ENCODE results near the gene LIAS. TPM values are rescaled to one million over a fixed set of nuclear protein-coding genes. Genes with fewer than 3 reads are reported as not detected.
"Not testable (repeated sequence)": the region's sequence is repeated elsewhere in the genome, so short reads cannot be mapped to it uniquely, and the experiment has no call there.

LIAS gene
- total and polyA plus RNA-seq, 4 donors = 7.1 to 9.7 (median 9.5) TPM

DNA sequence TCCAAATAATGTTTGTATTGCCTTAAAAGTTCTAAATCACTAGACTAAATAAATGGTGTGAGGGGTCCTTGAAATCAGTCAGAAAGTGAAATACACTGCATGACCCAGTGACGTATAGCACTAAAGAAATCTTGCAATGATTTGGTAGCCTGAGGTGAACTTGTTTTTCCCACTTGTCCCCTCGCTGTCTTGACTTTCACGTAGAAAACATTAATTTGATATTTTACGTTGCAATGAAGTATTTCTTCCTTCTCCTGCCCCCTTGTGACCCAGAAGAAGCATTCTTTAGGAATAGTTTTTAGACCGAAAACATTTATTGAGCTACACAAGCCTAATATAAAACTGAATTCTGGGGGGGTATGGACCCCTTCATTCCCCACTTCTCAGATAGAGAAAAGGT, 48.4 kb upstream of the LIAS start:
- no peak for DNase-seq (ENCODE audit: low spot score)
- peak overlapping the region; percentile 86 to 94 for H3K9ac ChIP-seq (ENCODE audit: low read depth in 1 of 2, low read length in 2 of 2)
- H3K36me3 ChIP-seq (ENCODE audit: control insufficient read depth in 4 of 4, insufficient read depth in 3 of 4, low read depth in 1 of 4, low read length in 3 of 4) = no peaks in the 10 kb centered on the region
- no peaks in the 10 kb centered on the region for H3K27me3 ChIP-seq (ENCODE audit: control insufficient read depth in 4 of 4, insufficient read depth in 4 of 4, low read length in 3 of 4)
- H3K9me3 ChIP-seq (ENCODE audit: control insufficient read depth in 4 of 4, low read length in 3 of 4) = no peaks in the 10 kb centered on the region
- peak in 1 of 2 donors; percentile 48 for TF ChIP-seq RAD21 (IDR thresholded peaks at IDR 0.05)
- TF ChIP-seq RXRA (IDR thresholded peaks at IDR 0.05) = peak; percentile 38 to 66
- peak; percentile 14 for TF ChIP-seq SP1 (IDR thresholded peaks at IDR 0.05)
- TF ChIP-seq TAF1 (conservative IDR thresholded peaks at IDR 0.05) = no peak
- no peak for TF ChIP-seq FOXA2 (IDR thresholded peaks at IDR 0.05)
- WGBS = 19% methylated on average over 5 of the region's 5 CpGs
- peak overlapping the region; percentile 84 to 89 for H3K27ac ChIP-seq (ENCODE audit: low read depth in 1 of 2, low read length in 2 of 2)
- peaks cover 4 to 26% (median 16%) of the 10 kb centered on the region in 4 donors for H3K4me1 ChIP-seq (ENCODE audit: control insufficient read depth in 4 of 4, insufficient read depth in 4 of 4, low read length in 3 of 4)
- peak overlapping the region; percentile 60 to 64 (median 63) for H3K4me3 ChIP-seq (ENCODE audit: low read depth in 1 of 3, low read length in 3 of 3)

DNA sequence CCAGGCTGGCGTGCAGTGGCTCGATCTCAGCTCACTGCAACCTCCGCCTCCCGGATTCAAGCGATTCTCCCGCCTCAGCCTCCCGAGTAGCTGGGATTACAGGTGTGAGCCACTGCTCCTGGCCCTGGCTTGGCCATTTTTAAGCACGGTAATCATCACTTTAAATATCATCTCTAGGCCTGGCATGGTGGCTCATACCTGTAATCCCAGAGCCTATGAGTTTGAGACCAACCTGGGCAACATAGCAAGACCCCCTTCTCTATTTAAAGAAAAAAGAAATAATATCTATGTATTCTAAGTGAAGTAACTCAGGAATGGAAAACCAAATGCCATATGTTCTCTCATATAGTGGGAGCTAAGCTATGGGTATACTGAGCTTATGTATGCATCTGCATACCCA, 47.3 kb upstream of the LIAS start:
- Histone ChIP-seq H3K27ac (ENCODE audit: low read depth in 1 of 2, low read length in 2 of 2) (peak overlapping the region; percentile 84 to 89), H3K9ac (ENCODE audit: low read depth in 1 of 2, low read length in 2 of 2) (peak overlapping the region in 1 of 2 donors; percentile 25), H3K4me1 (ENCODE audit: control insufficient read depth in 4 of 4, insufficient read depth in 4 of 4, low read length in 3 of 4) (peaks cover 4 to 31% (median 18%) of the 10 kb centered on the region in 4 donors), H3K4me3 (ENCODE audit: low read depth in 1 of 3, low read length in 3 of 3) (peak overlapping the region in 1 of 3 donors; percentile 60)
- not testable (repeated sequence) for H3K9me3 ChIP-seq (ENCODE audit: control insufficient read depth in 4 of 4, low read length in 3 of 4); DNase-seq (ENCODE audit: low spot score); H3K27me3 ChIP-seq (ENCODE audit: control insufficient read depth in 4 of 4, insufficient read depth in 4 of 4, low read length in 3 of 4); H3K36me3 ChIP-seq (ENCODE audit: control insufficient read depth in 4 of 4, insufficient read depth in 3 of 4, low read depth in 1 of 4, low read length in 3 of 4)
- WGBS = 65% methylated on average over 8 of the region's 8 CpGs

DNA sequence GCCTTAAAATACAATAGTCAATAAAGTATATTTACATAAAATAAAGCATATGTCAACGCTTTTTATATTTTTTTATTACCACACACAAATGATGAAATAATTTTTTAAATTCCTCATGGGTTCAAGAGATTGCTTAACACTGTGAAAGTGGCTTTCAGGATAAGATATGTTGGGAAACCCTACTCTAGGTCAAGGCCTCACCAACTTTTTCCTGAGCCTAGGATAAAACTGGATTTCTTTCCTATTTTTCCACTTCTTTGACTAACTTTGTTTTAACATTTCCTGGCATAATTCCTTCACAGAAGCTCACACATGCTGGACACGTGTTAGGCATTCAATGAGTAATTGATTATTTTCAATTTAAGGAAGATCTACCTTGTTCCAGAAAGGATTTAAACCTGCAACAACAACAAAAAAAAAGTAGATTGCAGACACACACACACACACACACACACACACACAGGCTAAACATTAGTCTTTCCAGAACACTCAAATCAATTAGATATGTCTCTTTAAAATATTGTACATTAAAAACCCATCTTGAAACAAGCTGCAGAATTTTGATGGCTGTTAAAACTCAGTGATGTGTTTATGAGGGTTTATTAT, 43.1 kb upstream of the LIAS start:
- no peak overlapping the region for H3K4me3 ChIP-seq (ENCODE audit: low read depth in 1 of 3, low read length in 3 of 3)
- peak overlapping the region; percentile 65 to 71 for H3K27ac ChIP-seq (ENCODE audit: low read depth in 1 of 2, low read length in 2 of 2)
- DNase-seq (ENCODE audit: low spot score) = no peak
- H3K27me3 ChIP-seq (ENCODE audit: control insufficient read depth in 4 of 4, insufficient read depth in 4 of 4, low read length in 3 of 4) = no peaks in the 10 kb centered on the region
- H3K4me1 ChIP-seq (ENCODE audit: control insufficient read depth in 4 of 4, insufficient read depth in 4 of 4, low read length in 3 of 4) = peaks cover 9 to 38% (median 21%) of the 10 kb centered on the region in 4 donors
- H3K9ac ChIP-seq (ENCODE audit: low read depth in 1 of 2, low read length in 2 of 2) = peak overlapping the region in 1 of 2 donors; percentile 7
- TF ChIP-seq FOXA1 (IDR thresholded peaks at IDR 0.05) (no peak), RAD21 (IDR thresholded peaks at IDR 0.05) (peak; percentile 24 to 33), JUND (IDR thresholded peaks at IDR 0.05) (peak in 1 of 2 donors; percentile 50), SP1 (IDR thresholded peaks at IDR 0.05) (peak; percentile 57), NR2F2 (IDR thresholded peaks at IDR 0.05) (peak; percentile 57), RXRA (IDR thresholded peaks at IDR 0.05) (peak; percentile 85 to 90), YY1 (IDR thresholded peaks at IDR 0.05) (no peak), EGR1 (IDR thresholded peaks at IDR 0.05; ENCODE audit: low read depth in 2 of 2) (peak in 1 of 2 donors; percentile 54), HNF4A (conservative IDR thresholded peaks at IDR 0.05) (peak; percentile 72 to 73), TAF1 (conservative IDR thresholded peaks at IDR 0.05) (no peak)
- TF ChIP-seq, protein P1, sequence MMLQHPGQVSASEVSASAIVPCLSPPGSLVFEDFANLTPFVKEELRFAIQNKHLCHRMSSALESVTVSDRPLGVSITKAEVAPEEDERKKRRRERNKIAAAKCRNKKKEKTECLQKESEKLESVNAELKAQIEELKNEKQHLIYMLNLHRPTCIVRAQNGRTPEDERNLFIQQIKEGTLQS (IDR thresholded peaks at IDR 0.05) = peak; percentile 53
- TF ChIP-seq, protein P2, sequence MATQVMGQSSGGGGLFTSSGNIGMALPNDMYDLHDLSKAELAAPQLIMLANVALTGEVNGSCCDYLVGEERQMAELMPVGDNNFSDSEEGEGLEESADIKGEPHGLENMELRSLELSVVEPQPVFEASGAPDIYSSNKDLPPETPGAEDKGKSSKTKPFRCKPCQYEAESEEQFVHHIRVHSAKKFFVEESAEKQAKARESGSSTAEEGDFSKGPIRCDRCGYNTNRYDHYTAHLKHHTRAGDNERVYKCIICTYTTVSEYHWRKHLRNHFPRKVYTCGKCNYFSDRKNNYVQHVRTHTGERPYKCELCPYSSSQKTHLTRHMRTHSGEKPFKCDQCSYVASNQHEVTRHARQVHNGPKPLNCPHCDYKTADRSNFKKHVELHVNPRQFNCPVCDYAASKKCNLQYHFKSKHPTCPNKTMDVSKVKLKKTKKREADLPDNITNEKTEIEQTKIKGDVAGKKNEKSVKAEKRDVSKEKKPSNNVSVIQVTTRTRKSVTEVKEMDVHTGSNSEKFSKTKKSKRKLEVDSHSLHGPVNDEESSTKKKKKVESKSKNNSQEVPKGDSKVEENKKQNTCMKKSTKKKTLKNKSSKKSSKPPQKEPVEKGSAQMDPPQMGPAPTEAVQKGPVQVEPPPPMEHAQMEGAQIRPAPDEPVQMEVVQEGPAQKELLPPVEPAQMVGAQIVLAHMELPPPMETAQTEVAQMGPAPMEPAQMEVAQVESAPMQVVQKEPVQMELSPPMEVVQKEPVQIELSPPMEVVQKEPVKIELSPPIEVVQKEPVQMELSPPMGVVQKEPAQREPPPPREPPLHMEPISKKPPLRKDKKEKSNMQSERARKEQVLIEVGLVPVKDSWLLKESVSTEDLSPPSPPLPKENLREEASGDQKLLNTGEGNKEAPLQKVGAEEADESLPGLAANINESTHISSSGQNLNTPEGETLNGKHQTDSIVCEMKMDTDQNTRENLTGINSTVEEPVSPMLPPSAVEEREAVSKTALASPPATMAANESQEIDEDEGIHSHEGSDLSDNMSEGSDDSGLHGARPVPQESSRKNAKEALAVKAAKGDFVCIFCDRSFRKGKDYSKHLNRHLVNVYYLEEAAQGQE (IDR thresholded peaks at IDR 0.05) = no peak
- TF ChIP-seq, protein P3, sequence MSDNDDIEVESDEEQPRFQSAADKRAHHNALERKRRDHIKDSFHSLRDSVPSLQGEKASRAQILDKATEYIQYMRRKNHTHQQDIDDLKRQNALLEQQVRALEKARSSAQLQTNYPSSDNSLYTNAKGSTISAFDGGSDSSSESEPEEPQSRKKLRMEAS (IDR thresholded peaks at IDR 0.05) = peak; percentile 56
- TF ChIP-seq, protein P4, sequence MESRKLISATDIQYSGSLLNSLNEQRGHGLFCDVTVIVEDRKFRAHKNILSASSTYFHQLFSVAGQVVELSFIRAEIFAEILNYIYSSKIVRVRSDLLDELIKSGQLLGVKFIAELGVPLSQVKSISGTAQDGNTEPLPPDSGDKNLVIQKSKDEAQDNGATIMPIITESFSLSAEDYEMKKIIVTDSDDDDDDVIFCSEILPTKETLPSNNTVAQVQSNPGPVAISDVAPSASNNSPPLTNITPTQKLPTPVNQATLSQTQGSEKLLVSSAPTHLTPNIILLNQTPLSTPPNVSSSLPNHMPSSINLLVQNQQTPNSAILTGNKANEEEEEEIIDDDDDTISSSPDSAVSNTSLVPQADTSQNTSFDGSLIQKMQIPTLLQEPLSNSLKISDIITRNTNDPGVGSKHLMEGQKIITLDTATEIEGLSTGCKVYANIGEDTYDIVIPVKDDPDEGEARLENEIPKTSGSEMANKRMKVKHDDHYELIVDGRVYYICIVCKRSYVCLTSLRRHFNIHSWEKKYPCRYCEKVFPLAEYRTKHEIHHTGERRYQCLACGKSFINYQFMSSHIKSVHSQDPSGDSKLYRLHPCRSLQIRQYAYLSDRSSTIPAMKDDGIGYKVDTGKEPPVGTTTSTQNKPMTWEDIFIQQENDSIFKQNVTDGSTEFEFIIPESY (IDR thresholded peaks at IDR 0.05) = peak; percentile 51
- H3K9me3 ChIP-seq (ENCODE audit: control insufficient read depth in 4 of 4, low read length in 3 of 4) = no peaks in the 10 kb centered on the region
- H3K36me3 ChIP-seq (ENCODE audit: control insufficient read depth in 4 of 4, insufficient read depth in 3 of 4, low read depth in 1 of 4, low read length in 3 of 4) = no peaks in the 10 kb centered on the region
- 31% methylated on average over 2 of the region's 2 CpGs for WGBS
